Measurements from ENCODE around the gene DGKQ. TPM values are rescaled to one million over a fixed set of nuclear protein-coding genes. Genes with fewer than 3 reads are reported as not detected.

DGKQ gene
- total and polyA plus RNA-seq, 9 of the 15 experiments (the other 6 are each of a cell fraction or from before 2014, with no cell fraction given) = 0.17 to 22.0 (median 5.6) TPM

GRCh38 chr4:997375-998071, 24.2 kb upstream of the DGKQ start (continued):
- no peak for TF ChIP-seq SMAD1 (IDR thresholded peaks at IDR 0.05; ENCODE audit: low read depth, low read length, partially characterized antibody)
- no peak for TF ChIP-seq ZNF445 (CRISPR knock-in tag; IDR thresholded peaks at IDR 0.05; ENCODE audit: low read depth)
- peak; percentile 75 for TF ChIP-seq CXXC5 (CRISPR knock-in tag; IDR thresholded peaks at IDR 0.05)
- TF ChIP-seq NFE2 (IDR thresholded peaks at IDR 0.05; ENCODE audit: low read depth) = no peak
- TF ChIP-seq CREB1 (IDR thresholded peaks at IDR 0.05) = no peak
- 0 out of 2 replicates have a peak, but pooled peaks have one; percentile 12 for TF ChIP-seq CREB1 (CRISPR knock-in tag; IDR thresholded peaks at IDR 0.05)
- TF ChIP-seq ZNF589 (CRISPR knock-in tag; IDR thresholded peaks at IDR 0.05; ENCODE audit: low read depth) = no peak
- TF ChIP-seq, protein P1, sequence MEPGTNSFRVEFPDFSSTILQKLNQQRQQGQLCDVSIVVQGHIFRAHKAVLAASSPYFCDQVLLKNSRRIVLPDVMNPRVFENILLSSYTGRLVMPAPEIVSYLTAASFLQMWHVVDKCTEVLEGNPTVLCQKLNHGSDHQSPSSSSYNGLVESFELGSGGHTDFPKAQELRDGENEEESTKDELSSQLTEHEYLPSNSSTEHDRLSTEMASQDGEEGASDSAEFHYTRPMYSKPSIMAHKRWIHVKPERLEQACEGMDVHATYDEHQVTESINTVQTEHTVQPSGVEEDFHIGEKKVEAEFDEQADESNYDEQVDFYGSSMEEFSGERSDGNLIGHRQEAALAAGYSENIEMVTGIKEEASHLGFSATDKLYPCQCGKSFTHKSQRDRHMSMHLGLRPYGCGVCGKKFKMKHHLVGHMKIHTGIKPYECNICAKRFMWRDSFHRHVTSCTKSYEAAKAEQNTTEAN (CRISPR knock-in tag; IDR thresholded peaks at IDR 0.05) = no peak
- TF ChIP-seq ZFP30 (CRISPR knock-in tag; IDR thresholded peaks at IDR 0.05; ENCODE audit: borderline replicate concordance) = no peak
- peak; percentile 33; the same call in 1 of the 2 replicates for TF ChIP-seq SMAD4 (CRISPR knock-in tag; conservative IDR thresholded peaks at IDR 0.05)
- TF ChIP-seq L3MBTL2 (IDR thresholded peaks at IDR 0.05) = peak; percentile 60; the same call in 1 of the 2 replicates
- no peak for TF ChIP-seq ZNF121 (CRISPR knock-in tag; conservative IDR thresholded peaks at IDR 0.05)
- TF ChIP-seq RBM39 (optimal IDR thresholded peaks at IDR 0.05; ENCODE audit: low read depth, low read length) = no peak
- no peak for TF ChIP-seq C11orf30 (IDR thresholded peaks at IDR 0.05; ENCODE audit: low read depth)
- no peak for TF ChIP-seq SRSF7 (optimal IDR thresholded peaks at IDR 0.05; ENCODE audit: low read depth, low read length)
- TF ChIP-seq BHLHE40 (IDR thresholded peaks at IDR 0.05; ENCODE audit: low read length) = peak; percentile 65
- no peak for TF ChIP-seq MTA1 (IDR thresholded peaks at IDR 0.05; ENCODE audit: borderline replicate concordance)
- TF ChIP-seq NRF1 (conservative IDR thresholded peaks at IDR 0.05 in 1 of 2, IDR thresholded peaks at IDR 0.05 in 1 of 2) = no peak; a peak in 2 of 4 replicates
- no peak for TF ChIP-seq ZNF124 (CRISPR knock-in tag; IDR thresholded peaks at IDR 0.05)
- TF ChIP-seq, protein P2, sequence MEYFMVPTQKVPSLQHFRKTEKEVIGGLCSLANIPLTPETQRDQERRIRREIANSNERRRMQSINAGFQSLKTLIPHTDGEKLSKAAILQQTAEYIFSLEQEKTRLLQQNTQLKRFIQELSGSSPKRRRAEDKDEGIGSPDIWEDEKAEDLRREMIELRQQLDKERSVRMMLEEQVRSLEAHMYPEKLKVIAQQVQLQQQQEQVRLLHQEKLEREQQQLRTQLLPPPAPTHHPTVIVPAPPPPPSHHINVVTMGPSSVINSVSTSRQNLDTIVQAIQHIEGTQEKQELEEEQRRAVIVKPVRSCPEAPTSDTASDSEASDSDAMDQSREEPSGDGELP (CRISPR knock-in tag; IDR thresholded peaks at IDR 0.05; ENCODE audit: borderline replicate concordance) = peak; percentile 42; the same call in 1 of the 2 replicates
- TF ChIP-seq TSC22D4 (tag; IDR thresholded peaks at IDR 0.05) = no peak
- peak; percentile 26 for TF ChIP-seq KDM5B (IDR thresholded peaks at IDR 0.05; ENCODE audit: insufficient replicate concordance, low read depth, low read length)
- peak; percentile 77; the same call in 1 of the 2 replicates for TF ChIP-seq PHF8 (IDR thresholded peaks at IDR 0.05; ENCODE audit: borderline replicate concordance, low read length)
- no peak for TF ChIP-seq CBFB (CRISPR knock-in tag; IDR thresholded peaks at IDR 0.05)
- TF ChIP-seq, protein P3, sequence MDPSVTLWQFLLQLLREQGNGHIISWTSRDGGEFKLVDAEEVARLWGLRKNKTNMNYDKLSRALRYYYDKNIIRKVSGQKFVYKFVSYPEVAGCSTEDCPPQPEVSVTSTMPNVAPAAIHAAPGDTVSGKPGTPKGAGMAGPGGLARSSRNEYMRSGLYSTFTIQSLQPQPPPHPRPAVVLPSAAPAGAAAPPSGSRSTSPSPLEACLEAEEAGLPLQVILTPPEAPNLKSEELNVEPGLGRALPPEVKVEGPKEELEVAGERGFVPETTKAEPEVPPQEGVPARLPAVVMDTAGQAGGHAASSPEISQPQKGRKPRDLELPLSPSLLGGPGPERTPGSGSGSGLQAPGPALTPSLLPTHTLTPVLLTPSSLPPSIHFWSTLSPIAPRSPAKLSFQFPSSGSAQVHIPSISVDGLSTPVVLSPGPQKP (CRISPR knock-in tag; IDR thresholded peaks at IDR 0.05) = no peak
- no peak for TF ChIP-seq HMBOX1 (IDR thresholded peaks at IDR 0.05)
- TF ChIP-seq ZNF75A (CRISPR knock-in tag; IDR thresholded peaks at IDR 0.05) = no peak
